HG03280 (cell line): Measurements from ENCODE around the gene DCDC1.

ENCODE experiments used
- ATAC-seq: cut with Tn5 transposase; IDR thresholded peaks from one replicate; pipeline ENCODE4 v1.9.1; 2021; ENCODE audit warnings: mild to moderate bottlenecking, moderate library complexity; ENCODE audit not compliant: unreplicated experiment

The DCDC1 gene, protein sequence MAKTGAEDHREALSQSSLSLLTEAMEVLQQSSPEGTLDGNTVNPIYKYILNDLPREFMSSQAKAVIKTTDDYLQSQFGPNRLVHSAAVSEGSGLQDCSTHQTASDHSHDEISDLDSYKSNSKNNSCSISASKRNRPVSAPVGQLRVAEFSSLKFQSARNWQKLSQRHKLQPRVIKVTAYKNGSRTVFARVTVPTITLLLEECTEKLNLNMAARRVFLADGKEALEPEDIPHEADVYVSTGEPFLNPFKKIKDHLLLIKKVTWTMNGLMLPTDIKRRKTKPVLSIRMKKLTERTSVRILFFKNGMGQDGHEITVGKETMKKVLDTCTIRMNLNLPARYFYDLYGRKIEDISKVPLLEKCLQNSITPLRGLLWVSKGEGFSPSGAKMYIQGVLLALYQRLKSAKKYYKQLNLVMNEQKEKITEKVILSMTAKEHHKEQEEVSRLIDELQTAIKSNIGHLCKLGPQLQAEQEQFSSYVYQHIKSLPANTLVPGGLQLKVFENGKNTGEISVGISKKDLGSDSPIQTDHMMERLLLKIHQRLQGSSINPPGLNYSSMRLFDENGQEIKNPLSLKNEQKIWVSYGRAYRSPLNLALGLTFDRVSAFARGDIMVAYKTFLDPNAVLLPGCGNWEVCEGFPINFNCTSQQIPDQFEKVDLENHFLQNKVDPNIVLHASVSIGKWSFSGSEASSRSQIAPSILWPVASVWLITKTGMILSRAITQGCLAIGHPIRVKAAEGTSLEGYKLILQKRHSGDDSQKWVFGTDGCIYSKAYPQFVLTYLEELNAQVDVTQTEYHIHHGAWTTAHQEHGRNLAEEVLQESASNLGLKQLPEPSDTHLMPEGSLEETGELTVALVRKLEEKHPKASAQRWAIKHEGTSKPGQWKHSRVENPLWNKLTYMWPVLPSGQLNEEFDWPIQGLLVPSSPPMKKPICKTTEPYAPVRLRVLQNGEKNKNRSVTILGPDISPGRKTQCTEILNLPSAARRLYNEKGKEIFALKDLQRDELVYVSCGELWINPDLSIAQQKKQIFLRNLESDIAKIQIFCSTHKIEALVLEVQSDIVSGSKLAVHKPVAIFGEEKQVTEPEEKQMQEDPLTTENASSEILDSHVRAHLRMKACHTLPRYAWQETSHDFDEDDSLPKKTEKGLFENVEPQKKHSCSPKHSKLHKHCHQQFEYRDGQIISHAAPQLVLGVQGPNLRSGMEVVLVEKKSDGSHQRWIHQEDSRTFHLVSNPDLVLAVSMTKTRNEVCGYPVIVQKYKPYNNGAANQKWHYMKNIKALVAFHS (N-terminal part only)

DNA sequence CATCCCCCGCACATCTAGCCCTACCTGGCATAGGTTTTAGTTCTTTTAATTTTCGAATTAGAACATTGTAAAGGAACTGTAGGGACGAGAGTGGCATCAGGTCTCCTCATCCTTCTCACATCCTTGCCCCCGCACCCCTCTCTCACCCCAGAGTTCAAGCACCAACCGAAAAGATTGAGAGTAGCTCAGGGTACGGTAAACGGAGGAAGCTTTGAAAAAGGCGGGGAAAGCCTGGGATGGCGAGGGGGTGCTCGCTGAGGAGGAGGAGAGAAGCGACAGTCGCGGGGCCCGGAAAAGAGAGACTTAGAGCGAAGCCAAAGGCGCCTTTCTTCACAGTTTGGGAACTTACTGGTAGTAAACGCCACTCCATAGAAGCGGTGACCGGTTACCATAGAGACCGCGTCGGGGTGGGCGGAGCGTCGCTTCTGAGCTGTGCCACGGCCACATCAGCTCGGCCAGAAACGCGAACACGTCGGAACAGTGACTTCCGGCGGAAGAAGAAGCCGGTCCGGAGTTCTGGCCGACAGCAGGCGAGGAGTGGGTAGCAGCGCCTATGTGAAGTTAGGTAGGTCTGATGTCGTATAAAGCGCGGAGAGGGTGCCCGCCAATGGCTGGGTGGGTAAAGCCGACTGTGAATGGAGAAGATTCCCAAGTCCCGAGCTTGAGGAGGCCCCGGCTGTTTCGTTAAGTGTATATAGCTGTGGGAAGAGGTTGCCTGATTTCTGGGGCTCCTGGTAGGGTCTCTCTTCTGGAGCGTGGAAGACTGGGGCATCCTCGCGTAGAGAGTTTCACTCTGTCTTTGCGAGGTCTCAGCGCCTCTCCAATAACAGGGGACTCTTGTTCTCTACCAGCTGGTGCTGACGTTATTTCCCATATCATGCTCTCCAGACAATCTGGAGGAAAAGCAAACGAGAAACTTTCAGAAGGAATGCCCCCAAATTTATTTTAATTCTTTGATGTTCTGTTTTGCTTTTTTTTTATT, at the start of gene DCDC1, which contains the start of gene DNAJC24:
Gene DCDC1, minus strand, starts transcription at position 392 of the 982 bp plus-strand sequence. CDS start 41,459 bp downstream, outside the sequence.
Gene DNAJC24, plus strand, starts transcription at position 513 of the 982 bp plus-strand sequence. CDS start 889 bp downstream, outside the sequence.
- ATAC-seq, result peak; percentile 100

DNA sequence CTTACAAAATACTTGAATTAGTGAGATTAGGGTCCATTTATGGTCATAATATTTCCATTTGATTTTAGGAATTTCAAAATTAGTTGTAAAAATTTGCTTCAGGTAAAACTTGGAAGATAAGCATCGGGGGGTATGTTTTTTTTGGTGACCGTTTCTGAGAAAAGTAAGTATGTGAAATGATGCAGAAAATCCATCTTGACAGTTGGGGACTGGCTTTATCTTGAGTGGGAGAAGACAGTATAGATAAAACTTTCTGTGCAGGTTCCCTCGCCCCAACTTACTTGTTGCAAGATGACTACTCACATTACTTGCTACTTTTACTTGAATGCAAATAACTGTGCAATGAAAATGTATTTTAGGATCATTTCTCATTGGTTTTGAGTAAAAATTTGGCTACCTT, 49.6 kb upstream of the DCDC1 start:
- ATAC-seq, result no peak

DNA sequence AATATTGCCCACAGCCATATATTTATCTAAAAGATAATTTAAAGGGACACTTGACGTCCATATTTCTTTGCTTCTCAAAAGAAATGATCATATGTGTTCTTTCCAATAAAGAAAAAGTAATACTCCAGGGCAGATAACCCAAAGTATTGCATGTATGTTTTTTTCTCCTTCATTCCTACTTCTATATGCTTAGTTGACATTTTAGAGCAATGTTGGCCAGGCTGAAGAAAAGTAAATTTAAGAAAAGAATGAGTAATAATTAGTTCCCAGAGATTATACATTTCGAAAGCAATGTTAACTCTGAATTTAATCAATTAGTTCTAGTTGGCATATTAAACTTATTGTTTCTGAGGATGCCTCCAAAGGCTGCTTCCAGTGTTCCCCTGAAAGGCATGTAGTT, 48.3 kb upstream of the DCDC1 start:
- no peak for ATAC-seq

DNA sequence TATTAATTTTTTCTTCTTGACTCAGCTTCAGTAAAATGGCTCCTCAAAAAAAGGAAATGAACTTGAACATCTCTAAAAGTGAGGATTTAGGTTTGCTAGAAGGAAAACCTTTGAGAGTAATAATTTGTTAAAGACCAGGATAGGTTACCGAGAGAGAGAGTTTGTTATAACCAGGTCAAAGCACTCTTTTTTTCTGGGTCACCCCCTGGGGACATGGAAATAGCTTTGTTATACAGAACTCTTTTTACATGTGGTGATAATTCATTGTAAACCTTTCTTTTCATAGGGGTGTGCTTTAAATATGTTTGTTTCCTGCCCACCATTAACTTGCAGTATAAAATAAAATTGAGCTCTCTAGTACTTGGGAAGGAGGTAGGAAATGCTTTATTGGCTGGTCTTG, 47.8 kb upstream of the DCDC1 start:
- no peak for ATAC-seq

DNA sequence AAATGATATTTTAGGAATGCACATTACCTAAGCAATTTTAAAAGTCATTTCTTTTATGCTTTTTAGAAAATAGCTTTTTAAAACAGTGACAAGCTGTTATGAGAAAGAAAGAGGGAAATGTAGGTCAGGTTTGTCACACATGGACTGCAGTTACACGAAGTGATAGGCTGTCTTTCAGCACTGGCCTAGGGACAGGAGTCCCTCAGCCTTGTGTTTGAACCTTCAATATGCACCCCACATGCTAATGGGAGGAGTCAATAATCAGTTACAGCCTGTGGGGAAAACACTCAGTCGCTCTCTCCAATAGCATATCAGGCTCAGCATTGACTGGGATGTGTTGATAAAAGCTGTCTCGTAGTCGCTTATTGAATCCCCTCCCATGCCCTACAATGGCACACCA, 45.9 kb upstream of the DCDC1 start:
- ATAC-seq, result no peak

DNA sequence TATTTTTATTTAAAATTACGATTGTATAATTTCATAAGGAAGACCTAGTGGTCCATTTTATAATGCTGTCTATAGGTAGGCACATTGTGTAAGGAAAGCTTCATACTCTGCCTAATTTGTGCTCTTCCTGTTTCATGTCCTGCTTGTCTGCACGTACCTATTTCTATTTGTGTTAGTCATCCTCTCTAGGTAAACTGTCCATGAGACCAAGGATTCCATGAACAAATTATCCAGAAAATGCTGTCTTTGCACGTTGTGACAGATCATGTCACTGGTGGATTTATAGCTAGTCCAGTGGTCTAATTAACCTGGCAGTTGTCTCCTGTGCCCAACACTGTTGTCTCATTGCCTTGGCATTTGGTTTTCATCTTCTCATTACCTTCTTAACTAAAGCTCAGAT, 44.8 kb upstream of the DCDC1 start:
- no peak for ATAC-seq

DNA sequence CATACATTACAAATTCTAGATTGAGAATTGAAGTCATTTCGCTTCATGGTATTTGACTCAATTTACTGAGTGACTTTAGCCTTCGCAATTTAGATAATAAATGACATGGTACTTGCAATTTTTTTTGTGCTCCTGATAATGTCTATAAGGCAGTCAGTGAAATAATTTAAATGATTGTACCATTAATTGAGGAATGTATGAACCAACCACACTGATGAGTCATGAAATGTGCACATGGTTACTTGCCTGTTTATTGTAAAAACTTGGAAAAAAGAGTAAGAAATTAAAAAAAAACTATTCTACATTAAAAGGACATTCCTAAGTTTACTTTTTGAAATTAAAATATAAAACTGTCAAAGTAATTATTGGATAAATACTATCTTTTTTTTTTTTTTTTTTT, 43.4 kb upstream of the DCDC1 start:
- ATAC-seq, result no peak

DNA sequence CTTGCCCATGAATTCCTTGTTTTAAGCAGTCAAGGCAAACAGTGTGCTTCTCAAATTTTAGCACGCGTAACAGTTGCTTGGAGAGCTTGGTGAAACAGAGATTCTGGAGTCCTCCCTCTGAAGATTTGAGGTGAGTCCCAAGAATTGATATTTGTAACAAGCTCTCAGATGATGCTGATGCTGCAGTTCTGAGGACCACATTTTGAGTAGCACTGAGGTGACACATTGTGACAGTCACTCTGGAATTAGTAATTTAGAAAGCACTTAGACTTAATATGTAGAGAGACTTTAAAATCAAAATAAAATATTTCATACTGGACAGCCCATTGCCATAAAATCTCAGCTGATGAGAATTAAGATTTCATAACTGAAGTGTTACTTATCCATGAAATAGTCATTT, 38.7 kb upstream of the DCDC1 start:
- no peak for ATAC-seq

DNA sequence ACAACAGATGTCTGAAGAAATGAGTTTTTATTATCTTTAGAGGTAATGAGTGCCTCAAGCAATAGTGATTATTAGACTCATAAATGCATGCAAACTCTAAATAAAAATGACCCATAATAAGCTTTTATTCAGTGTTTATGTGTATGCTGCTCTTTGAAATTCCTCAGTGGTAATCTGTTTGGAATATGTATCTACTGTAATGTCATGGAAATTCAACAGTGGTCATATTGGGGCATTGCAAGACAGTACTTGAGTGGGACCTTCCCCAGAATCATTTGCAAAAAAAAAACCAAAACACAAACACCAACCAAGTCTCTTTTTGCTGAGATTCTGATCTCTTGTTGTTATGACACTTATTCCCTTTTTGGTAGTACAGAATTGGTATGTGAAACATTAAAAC, 35.1 kb upstream of the DCDC1 start:
- ATAC-seq, result no peak

DNA sequence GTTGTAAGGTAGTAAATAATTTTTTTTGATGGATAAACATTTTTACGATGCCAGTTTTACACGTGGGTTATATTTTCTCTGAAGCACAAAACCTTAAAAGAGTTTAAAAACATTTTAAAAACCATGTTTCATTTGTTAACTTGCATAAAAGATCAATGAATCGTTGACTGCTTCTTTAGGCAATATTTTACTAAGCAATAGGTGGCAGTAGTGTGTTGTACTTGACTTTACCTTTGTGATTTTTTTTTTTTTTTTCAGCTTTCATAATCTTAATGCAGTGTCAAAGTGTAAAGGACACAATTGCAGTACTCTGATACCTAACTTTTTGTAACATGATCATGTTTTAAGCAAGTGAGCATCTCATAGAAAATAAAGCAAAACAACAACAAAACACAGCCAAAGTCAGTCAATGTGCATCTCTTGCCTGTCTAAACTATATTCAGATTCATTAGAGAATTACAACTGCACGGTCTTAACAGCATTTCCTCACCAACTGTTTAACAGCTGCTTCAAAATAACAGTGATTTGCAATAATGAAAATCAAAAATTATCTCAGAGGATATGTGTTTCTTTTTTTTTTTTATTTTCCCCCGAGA, 27.8 kb upstream of the DCDC1 start:
- no peak for ATAC-seq

DNA sequence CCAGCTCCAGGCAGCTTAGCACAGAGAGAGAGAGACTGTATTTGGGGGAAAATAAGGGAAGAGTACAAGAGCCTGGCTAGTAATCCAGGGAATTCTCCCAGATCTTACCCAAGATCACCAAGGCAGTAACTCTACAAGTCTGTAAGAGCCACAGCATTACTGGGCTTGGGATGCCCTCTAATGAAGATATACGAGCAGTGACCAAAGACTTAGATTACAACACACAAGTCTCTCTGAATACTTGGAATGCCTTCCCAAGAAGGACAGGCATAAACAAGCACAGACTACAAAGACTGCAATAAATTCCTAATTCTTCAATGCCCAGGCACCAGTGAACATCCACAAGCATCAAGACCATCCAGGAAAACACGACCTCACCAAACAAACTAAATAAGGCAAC, 17.8 kb upstream of the DCDC1 start:
- ATAC-seq, result no peak

DNA sequence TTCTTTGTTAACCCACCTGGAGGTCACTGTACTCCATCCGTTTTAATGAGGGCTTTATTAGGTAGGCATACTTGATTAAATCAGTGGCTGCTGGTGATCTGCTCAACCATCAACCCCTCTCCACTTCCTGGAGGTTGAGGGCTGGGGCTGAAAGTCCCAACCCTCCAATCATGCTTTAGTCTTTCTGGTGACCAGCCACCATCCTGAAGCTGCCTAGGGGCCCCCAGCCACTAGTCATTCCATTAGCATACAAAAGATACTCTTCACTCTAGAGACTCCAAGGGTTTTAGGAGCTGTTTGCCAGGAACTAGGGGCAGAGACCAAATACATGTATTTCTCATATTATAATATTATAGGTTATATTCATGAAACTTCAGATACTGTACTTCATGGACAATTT, 13.6 kb upstream of the DCDC1 start:
- ATAC-seq, result no peak

DNA sequence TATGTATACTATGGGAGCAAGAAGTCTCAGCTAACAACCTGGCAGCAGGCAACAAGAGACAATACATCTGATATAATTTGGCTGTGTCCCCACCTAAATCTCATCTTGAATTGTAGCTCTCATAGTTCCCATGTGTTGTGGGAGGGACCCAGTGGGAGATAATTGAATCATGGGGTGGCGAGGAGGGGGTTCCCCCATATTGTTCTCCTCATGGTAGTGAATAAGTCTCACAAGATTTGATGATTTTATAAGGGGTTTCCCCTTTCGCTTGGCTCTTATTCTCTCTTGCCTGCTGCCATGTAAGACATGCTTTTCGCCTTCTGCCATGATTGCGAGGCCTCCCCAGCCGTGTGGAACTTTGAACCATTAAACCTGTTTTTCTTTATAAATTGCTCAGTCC, 6.3 kb upstream of the DCDC1 start:
- ATAC-seq, result no peak

DNA sequence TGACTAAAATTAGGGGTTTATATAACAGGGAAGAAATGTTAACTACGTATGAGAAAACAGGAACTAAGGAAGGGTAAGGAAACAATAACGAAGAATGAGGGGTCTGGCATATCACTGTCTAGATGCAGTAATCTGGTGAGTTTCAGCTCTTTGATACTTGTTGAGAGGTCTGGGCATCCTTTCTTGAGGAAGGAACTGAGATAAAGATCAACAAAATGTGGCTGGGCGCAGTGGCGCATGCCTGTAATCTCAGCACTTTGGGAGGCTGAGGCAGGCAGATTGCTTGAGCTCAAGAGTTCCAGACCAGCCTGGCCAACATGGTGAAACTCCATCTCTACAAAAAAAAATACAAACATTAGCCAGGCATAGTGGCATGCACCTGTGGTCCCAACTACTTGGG, 2.7 kb downstream of the DCDC1 start:
- no peak for ATAC-seq

DNA sequence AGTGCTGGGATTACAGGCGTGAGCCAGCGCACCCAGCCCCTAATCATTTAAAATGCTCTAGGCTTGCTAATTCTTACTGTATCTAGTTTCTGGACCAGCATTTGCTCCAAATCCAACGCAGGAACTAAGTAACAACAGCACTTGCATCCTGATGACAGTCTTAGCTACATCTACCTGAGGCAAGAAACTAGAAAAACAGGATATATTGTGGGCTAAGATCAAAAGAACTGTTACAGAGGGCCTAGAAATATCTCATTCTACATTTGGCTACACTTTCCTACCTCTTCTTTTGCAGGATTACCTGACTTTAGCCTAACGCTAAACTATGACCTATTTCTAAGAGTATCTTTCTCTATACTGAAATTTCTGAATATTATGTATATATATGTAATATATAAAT, 7.8 kb downstream of the DCDC1 start:
- ATAC-seq, result no peak

DNA sequence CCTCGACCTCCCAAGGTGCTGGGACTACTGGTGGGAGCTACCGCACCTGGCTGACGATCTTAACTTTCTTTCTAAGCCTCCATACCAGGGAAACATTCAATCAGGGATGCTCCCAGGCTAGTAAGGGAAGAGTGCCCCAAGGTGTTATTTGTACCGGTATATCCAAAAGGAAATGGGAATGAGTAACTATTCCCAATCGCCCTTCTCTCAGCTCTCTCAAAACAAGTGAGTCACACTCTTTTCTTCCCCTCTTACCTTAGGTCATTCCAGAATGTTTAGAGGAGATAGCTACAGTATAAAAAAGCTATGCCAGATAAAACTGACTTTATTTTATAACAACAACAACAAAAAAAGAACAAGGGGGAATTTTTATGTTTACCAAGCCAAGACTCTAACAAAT, 13.7 kb downstream of the DCDC1 start:
- no peak for ATAC-seq

DNA sequence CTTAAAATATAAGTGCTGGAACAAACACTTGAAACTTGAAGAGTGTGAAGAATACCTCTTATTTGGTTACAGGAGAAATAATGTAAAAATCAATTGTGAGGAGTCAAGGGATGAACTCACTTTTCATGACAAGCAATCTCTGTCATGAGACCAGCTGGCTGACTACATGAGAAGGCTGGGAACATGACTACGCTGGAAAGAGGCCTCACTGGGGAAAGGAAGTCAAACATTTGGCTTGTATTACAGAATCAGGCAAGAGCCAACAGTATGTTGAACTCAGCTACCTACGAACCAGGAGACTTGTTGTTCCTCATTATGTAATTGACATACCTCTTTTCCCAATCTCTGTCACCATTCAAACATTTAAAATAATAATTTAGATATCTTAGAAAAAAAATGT, 14.4 kb downstream of the DCDC1 start:
- ATAC-seq, result no peak

DNA sequence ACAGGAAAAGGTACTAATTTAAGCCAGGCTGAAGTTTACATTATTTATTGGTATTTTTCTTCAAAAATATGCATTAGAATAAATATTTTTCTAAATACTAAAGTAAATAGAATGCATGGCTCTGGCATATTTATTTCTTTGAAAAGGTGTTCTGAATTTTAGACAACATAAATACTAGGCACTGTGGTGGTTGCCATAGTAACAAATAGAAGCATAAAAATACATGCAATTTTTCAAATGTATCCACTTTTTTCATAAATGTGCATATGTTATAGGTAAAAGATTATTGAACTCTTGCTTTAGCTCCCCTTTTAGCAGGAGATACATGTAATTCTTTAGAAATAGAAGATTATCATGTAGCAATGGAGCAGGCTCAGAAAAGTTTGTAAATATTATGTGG, 18.4 kb downstream of the DCDC1 start:
- ATAC-seq, result no peak

DNA sequence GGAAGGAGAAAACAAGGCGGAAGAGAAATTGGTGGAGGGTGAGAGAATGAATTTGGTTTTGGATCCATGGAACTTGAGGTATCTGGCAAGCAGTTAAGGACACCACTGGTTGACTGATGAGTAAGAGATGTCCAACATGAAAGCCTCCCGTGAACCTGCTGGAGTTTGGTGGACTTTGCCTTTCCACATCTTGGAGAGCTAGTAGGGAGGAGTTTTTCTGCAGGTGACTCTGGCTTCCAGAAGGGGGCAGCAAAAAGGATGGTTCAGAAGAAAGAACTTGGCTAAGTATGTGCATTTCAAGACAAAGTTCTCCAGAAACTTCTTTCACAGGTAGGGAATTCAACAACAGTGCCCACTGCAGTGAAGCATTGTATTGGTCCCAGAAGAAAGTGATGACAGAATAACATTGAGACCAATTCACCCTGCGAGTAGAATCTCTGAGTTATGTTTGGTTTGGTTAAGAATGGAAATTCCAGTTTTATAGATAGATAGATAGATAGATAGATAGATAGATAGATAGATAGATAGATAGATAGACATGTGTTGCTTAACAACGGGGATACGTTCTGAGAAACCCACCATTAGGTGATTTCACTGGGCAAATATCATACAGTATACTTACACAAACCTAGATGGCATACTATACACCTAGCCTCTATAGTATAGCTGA, 28.5 kb downstream of the DCDC1 start:
- no peak for ATAC-seq
